HepG2 (cell line): ENCODE results near the gene GLRA3. TPM values are rescaled to one million over a fixed set of nuclear protein-coding genes. Genes with fewer than 3 reads are reported as not detected.

Experiments used
- ATAC-seq: fragments of 200-7000 bp; cut with Tn5 transposase; 3 replicates; pipeline ENCODE4 v1.9.1; 2020; ENCODE audit warnings: mild to moderate bottlenecking, moderate library complexity
- BruUV-seq: library from RNA; stranded (reverse); fragments of 400-500 nt; replicated peaks from 2 replicates; lab custom pipeline; 2021; lab: Mats Ljungman, UMichigan
- CTCF ChIA-PET: fragments of 300-600 bp; formaldehyde crosslinking; extraction: SDS; loops from one replicate; lab custom pipeline; 2021; ENCODE audit warnings: low total read pairs, inconsistent platforms, low intra/inter-chr PET ratio; lab: Yijun Ruan, JAX
- POLR2A ChIA-PET: fragments of 350-600 bp; sonication (Branson Sonifier 250); formaldehyde crosslinking; loops from one replicate; lab custom pipeline; 2020; ENCODE audit warnings: antibody characterized with exemption, inconsistent platforms; lab: Yijun Ruan, JAX
- DNase-seq: peaks from one replicate; pipeline ENCODE4 v3.0.0-alpha.2; 2015; ENCODE audit warnings: low spot score
- FAIRE-seq: peaks from 3 replicates; lab custom pipeline; 2011; peaks lifted over from hg19 to GRCh38; lab: Jason Lieb, UNC
- H2AFZ ChIP-seq: one replicate; pipeline ENCODE4 v1.6.1; 2011; ENCODE audit warnings: low read length, inconsistent platforms
- H3K27ac ChIP-seq: fragments of 300-600 bp; 3 replicates; pipeline ENCODE4 v1.8.0; 2011; ENCODE audit warnings: mixed run types, mild to moderate bottlenecking, mixed read lengths, low read length, inconsistent platforms; ENCODE audit not compliant: insufficient read depth; ENCODE audit errors: extremely low read length
- H3K27me3 ChIP-seq, 2 experiments: fragments of 200-600 bp in 1 of 2; 2 replicates in 1 of 2; 3 replicates in 1 of 2; pipeline versions ENCODE4 v1.6.0 to v1.8.0; 2011; ENCODE audit warnings: low read length in 2 of 2, mild to moderate bottlenecking in 2 of 2, moderate library complexity in 2 of 2, inconsistent platforms in 1 of 2; ENCODE audit not compliant: insufficient read depth in 2 of 2, control insufficient read depth in 1 of 2
- H3K36me3 ChIP-seq, 2 experiments: fragments of 200-600 bp in 1 of 2; replicated peaks in 1 of 2; 2 replicates in 1 of 2; 3 replicates in 1 of 2; pipeline versions ENCODE4 v1.5.1 to v1.8.0; 2011; ENCODE audit warnings: low read length in 2 of 2, inconsistent platforms in 1 of 2; ENCODE audit not compliant: insufficient read depth in 2 of 2, control insufficient read depth in 1 of 2
- H3K4me1 ChIP-seq: 2 replicates; pipeline ENCODE4 v1.5.1; 2012; ENCODE audit warnings: low read length, inconsistent platforms; ENCODE audit not compliant: insufficient read depth
- H3K4me2 ChIP-seq: 2 replicates; pipeline ENCODE4 v1.6.0; 2011; ENCODE audit warnings: low read depth, low read length, inconsistent platforms
- H3K4me3 ChIP-seq, 3 experiments: fragments of 200-600 bp in 1 of 3; sonication (generic), shearing (Covaris generic) in 1 of 3; replicated peaks in 1 of 3; 2 replicates each; pipeline ENCODE4 v1.5.1; 2011 to 2016; ENCODE audit warnings: low read length in 3 of 3, inconsistent platforms in 2 of 3, low read depth in 2 of 3, mild to moderate bottlenecking in 2 of 3, control low read depth in 1 of 3, mixed read lengths in 1 of 3; ENCODE audit not compliant: insufficient read depth in 1 of 3
- H3K79me2 ChIP-seq: one replicate; pipeline ENCODE4 v1.6.1; 2011; ENCODE audit warnings: low read length, inconsistent platforms; ENCODE audit not compliant: insufficient read depth
- H3K9ac ChIP-seq: 2 replicates; pipeline ENCODE4 v1.6.0; 2011; ENCODE audit warnings: mild to moderate bottlenecking, low read depth, low read length, inconsistent platforms; ENCODE audit not compliant: insufficient read depth
- H3K9me3 ChIP-seq: 2 replicates; pipeline ENCODE4 v1.5.1; 2012; ENCODE audit warnings: mild to moderate bottlenecking, low read length
- H4K20me1 ChIP-seq: 2 replicates; pipeline ENCODE4 v1.6.0; 2011; ENCODE audit warnings: inconsistent platforms, mild to moderate bottlenecking, low read length, moderate library complexity; ENCODE audit not compliant: insufficient read depth
- AHR ChIP-seq: IDR thresholded peaks from 2 replicates; pipeline ENCODE4 v1.6.1; 2018; ENCODE audit warnings: missing genetic modification reagents, missing compliant biosample characterization
- CCDC6 ChIP-seq: sonication (generic); formaldehyde crosslinking; IDR thresholded peaks from 2 replicates; pipeline ENCODE4 v1.8.1; 2022; ENCODE audit warnings: mild to moderate bottlenecking, missing genetic modification reagents, moderate library complexity
- ELF4 ChIP-seq: sonication (generic); formaldehyde crosslinking; IDR thresholded peaks from 2 replicates; pipeline ENCODE4 v1.5.0; 2020; ENCODE audit warnings: missing genetic modification reagents, mild to moderate bottlenecking, moderate library complexity, borderline replicate concordance
- GFI1 ChIP-seq: sonication (generic); formaldehyde crosslinking; IDR thresholded peaks from 2 replicates; pipeline ENCODE4 v1.5.0; 2020; ENCODE audit warnings: missing genetic modification reagents, mild to moderate bottlenecking, borderline replicate concordance
- KAT2B ChIP-seq: fragments of 150-350 bp; IDR thresholded peaks from 2 replicates; pipeline ENCODE4 v1.6.1; 2014; ENCODE audit warnings: low read depth, low read length, borderline replicate concordance
- PATZ1 ChIP-seq: sonication (generic); formaldehyde crosslinking; IDR thresholded peaks from 2 replicates; pipeline ENCODE4 v1.4.0; 2020; ENCODE audit warnings: missing genetic modification reagents
- PAWR ChIP-seq: sonication (generic); formaldehyde crosslinking; IDR thresholded peaks from 2 replicates; pipeline ENCODE4 v1.4.0; 2020; ENCODE audit warnings: missing genetic modification reagents, mild to moderate bottlenecking, borderline replicate concordance
- ZNF550 ChIP-seq: sonication (generic); formaldehyde crosslinking; IDR thresholded peaks from 2 replicates; pipeline ENCODE4 v1.4.0; 2020; ENCODE audit warnings: mild to moderate bottlenecking, missing genetic modification reagents, borderline replicate concordance
- in situ Hi-C: cut with HindIII; loops from 2 replicates; pipeline ENCODE4 v1.10.0; 2017; ENCODE audit warnings: low pct_unique_long_range_greater_than_20kb; ENCODE audit not compliant: extremely low pct_ligation_motif_present
- intact Hi-C: fragments of 100-400 bp; cut with micrococcal nuclease; formaldehyde crosslinking; loops from one replicate; pipeline ENCODE4 v1.10.0; 2022; ENCODE audit not compliant: unreplicated experiment
- polyA plus RNA-seq, 8 experiments: library from polyadenylated mRNA; depleted of rRNA in 3 of 8; stranded (reverse) in 7 of 8; unstranded in 1 of 8; fragments of >200 nt; fragmentation: Illumina TruSeq in 4 of 8; extraction: Trizol in 4 of 8; gene quantifications; 2 replicates each; pipeline versions ENCODE4 v1.2.1 to v1.2.3, GENCODE V29; 2011 to 2016; ENCODE audit warnings: low read depth in 4 of 8, missing spikeins in 1 of 8, mixed read lengths in 1 of 8; ENCODE audit not compliant: insufficient read depth in 1 of 8
- total RNA-seq, 5 experiments: library from RNA; depleted of rRNA; stranded (reverse); fragments of >200 nt; fragmentation: Illumina TruSeq; extraction: Trizol; gene quantifications; 2 replicates each; pipeline ENCODE4 v1.2.3, GENCODE V29; 2016; ENCODE audit warnings: low read depth in 1 of 5
- TF ChIP-seq, protein P1 (sequence below): sonication (generic); formaldehyde crosslinking; IDR thresholded peaks from 2 replicates; pipeline ENCODE4 v1.5.0; 2020; ENCODE audit warnings: mild to moderate bottlenecking, missing genetic modification reagents
- TF ChIP-seq, protein P2 (sequence below): sonication (generic); formaldehyde crosslinking; IDR thresholded peaks from 2 replicates; pipeline ENCODE4; 2020; ENCODE audit warnings: missing genetic modification reagents, mild to moderate bottlenecking, borderline replicate concordance
- TF ChIP-seq, protein P3 (sequence below): IDR thresholded peaks from 2 replicates; pipeline ENCODE4 v1.6.1; 2016; ENCODE audit warnings: control low read depth

GLRA3 gene
- total and polyA plus RNA-seq, 2 of the 13 experiments (the other 11 are each of a cell fraction or from before 2014, with no cell fraction given) = not detected

DNA sequence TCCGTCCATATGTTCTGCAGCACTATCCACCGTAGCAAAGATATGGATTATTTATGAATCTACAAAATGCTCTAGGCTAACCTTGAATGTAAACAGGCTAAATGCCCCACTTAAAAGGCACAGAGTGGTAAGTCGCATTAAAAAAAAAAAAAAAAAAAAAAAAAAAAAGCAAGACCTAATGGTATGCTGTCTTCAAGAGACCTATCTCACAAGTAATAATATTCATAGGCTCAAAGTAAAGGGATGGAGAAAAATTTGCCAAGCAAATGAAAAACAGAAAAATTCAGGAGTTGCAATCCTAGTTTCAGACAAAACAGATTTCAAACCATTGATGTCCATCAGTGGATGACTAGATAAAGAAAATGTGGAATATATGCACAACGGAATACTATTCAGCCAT lies 139.4 kb downstream of the GLRA3 start (continued):
- TF ChIP-seq, protein P1, sequence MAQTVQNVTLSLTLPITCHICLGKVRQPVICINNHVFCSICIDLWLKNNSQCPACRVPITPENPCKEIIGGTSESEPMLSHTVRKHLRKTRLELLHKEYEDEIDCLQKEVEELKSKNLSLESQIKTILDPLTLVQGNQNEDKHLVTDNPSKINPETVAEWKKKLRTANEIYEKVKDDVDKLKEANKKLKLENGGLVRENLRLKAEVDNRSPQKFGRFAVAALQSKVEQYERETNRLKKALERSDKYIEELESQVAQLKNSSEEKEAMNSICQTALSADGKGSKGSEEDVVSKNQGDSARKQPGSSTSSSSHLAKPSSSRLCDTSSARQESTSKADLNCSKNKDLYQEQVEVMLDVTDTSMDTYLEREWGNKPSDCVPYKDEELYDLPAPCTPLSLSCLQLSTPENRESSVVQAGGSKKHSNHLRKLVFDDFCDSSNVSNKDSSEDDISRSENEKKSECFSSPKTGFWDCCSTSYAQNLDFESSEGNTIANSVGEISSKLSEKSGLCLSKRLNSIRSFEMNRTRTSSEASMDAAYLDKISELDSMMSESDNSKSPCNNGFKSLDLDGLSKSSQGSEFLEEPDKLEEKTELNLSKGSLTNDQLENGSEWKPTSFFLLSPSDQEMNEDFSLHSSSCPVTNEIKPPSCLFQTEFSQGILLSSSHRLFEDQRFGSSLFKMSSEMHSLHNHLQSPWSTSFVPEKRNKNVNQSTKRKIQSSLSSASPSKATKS (CRISPR knock-in tag) = no peak
- TF ChIP-seq, all 625 proteins: peak for 0

GRCh38 chr4:174686826-174687225 lies 142.2 kb downstream of the GLRA3 start:
- in situ Hi-C loops = no loop called here
- Histone ChIP-seq H3K9me3 (peaks cover 20% of the 10 kb centered on the region), H3K9ac (no peak overlapping the region), H3K4me2 (no peak overlapping the region), H3K79me2 (no peaks in the 10 kb centered on the region), H3K36me3 (no peaks in the 10 kb centered on the region), H3K4me3 (no peak overlapping the region), H2AFZ (no peak overlapping the region), H3K27me3 (no peaks in the 10 kb centered on the region), H3K4me1 (no peaks in the 10 kb centered on the region), H4K20me1 (no peaks in the 10 kb centered on the region), H3K27ac (no peak overlapping the region)
- ChIA-PET CTCF (no interaction called here), POLR2A (no interaction called here)
- FAIRE-seq (no peak), DNase-seq (no peak), ATAC-seq (no peak)
- TF ChIP-seq, protein P2, sequence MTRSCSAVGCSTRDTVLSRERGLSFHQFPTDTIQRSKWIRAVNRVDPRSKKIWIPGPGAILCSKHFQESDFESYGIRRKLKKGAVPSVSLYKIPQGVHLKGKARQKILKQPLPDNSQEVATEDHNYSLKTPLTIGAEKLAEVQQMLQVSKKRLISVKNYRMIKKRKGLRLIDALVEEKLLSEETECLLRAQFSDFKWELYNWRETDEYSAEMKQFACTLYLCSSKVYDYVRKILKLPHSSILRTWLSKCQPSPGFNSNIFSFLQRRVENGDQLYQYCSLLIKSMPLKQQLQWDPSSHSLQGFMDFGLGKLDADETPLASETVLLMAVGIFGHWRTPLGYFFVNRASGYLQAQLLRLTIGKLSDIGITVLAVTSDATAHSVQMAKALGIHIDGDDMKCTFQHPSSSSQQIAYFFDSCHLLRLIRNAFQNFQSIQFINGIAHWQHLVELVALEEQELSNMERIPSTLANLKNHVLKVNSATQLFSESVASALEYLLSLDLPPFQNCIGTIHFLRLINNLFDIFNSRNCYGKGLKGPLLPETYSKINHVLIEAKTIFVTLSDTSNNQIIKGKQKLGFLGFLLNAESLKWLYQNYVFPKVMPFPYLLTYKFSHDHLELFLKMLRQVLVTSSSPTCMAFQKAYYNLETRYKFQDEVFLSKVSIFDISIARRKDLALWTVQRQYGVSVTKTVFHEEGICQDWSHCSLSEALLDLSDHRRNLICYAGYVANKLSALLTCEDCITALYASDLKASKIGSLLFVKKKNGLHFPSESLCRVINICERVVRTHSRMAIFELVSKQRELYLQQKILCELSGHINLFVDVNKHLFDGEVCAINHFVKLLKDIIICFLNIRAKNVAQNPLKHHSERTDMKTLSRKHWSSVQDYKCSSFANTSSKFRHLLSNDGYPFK (CRISPR knock-in tag) = no peak
- TF ChIP-seq PAWR (CRISPR knock-in tag) (no peak), CCDC6 (CRISPR knock-in tag) (no peak), AHR (CRISPR knock-in tag) (no peak), GFI1 (no peak), ELF4 (CRISPR knock-in tag) (no peak), KAT2B (no peak), ZNF550 (no peak), PATZ1 (CRISPR knock-in tag) (no peak)
- TF ChIP-seq, protein P3, sequence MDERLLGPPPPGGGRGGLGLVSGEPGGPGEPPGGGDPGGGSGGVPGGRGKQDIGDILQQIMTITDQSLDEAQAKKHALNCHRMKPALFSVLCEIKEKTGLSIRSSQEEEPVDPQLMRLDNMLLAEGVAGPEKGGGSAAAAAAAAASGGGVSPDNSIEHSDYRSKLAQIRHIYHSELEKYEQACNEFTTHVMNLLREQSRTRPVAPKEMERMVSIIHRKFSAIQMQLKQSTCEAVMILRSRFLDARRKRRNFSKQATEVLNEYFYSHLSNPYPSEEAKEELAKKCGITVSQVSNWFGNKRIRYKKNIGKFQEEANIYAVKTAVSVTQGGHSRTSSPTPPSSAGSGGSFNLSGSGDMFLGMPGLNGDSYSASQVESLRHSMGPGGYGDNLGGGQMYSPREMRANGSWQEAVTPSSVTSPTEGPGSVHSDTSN (CRISPR knock-in tag) = no peak
- no TSS peak for BruUV-seq
- intact Hi-C loops = no loop called here
